ENCODE results near the gene UGT1A6. TPM values are rescaled to one million over a fixed set of nuclear protein-coding genes. Genes with fewer than 3 reads are reported as not detected.

UGT1A6 gene
- total and polyA plus RNA-seq, 12 donors, result not detected

DNA sequence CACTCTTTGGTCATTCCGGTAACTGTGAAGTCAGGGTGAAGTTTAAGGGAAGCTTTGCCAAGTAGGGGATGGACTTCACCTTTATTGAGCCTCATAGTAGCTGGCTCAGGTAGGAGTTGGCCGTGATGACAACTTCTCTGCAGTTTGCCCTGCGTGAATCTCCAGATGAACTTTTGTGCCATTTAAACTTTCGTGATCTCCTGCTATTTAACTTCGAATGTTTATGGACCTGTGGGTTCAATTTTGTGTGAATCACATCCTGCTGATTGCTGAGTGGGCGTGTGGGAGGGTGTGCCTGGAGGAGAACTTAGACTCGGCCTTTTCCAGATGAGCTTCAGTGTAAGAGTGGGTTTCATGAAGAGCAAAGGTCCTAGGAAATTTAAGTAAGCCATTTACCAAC, 71.6 kb downstream of the UGT1A6 start:
- no peak for ATAC-seq
- 61 to 66% methylated on average over 7 of the region's 7 CpGs for WGBS, 2 donors

DNA sequence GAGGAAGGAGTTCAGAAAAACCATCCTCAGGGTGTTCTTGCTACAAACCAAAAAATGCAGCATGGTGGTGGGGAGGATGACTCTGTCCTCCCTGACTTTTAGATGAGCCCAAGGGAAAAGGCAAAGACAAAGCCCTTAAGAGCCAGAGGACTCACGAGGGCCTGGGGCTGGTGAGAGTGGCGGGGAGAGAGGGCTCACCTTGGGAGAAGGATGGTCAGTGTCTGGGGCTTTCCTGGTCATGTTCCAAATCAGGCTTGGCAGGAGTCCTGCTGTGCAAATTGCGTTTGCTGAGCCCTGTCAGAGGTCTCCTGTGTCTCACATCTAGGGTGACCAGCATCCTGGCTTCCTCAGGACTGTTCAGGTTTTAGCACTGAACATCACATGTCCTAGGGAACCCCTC, 72.1 kb downstream of the UGT1A6 start:
- ATAC-seq (no peak), DNase-seq (no peak)
- intact Hi-C loops (cut with DNase I), result no loop called here
- WGBS, 2 donors, result 54 to 58% methylated on average over 3 of the region's 3 CpGs
- no peak for TF ChIP-seq CTCF (IDR thresholded peaks at IDR 0.05)
- H3K27me3 ChIP-seq, result peaks cover 0 to 37% (median 12%) of the 10 kb centered on the region in 7 donors
- H3K36me3 ChIP-seq, result no peaks in the 10 kb centered on the region
- no peaks in the 10 kb centered on the region for H3K9me3 ChIP-seq
- H3K4me3 ChIP-seq, result no peak overlapping the region
- H3K4me1 ChIP-seq, result no peaks in the 10 kb centered on the region
- H3K27ac ChIP-seq, result no peak overlapping the region

More for the DNA sequence above, 71.6 kb downstream of the UGT1A6 start:
- peaks cover 0 to 37% (median 12%) of the 10 kb centered on the region in 7 donors for H3K27me3 ChIP-seq
- intact Hi-C loops (cut with DNase I), result no loop called here
- no peak for TF ChIP-seq CTCF (IDR thresholded peaks at IDR 0.05)
- H3K36me3 ChIP-seq, result no peaks in the 10 kb centered on the region
- no peak overlapping the region for H3K27ac ChIP-seq
- H3K9me3 ChIP-seq, result no peaks in the 10 kb centered on the region
- DNase-seq, result no peak
- no peaks in the 10 kb centered on the region for H3K4me1 ChIP-seq
- H3K4me3 ChIP-seq, result no peak overlapping the region

DNA sequence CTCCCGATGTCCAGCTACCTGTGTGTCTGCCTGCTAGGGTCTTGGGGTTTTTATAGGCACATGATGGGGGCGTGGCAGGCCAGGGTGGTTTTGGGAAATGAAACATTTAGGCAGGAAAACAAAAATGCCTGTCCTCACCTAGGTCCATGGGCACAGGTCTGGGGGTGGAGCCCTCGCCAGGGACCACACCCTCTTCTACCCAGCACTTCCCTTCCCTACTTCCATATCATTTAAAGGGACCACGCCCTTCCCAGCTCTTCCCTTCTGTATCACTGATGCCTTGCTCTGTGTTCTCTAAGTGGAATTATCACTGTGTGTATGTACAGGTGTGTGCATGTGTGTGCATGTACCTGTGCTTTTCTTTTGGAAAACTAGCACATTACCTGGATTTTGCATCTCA, 73.7 kb downstream of the UGT1A6 start:
- ATAC-seq (no peak), DNase-seq (no peak)
- TF ChIP-seq CTCF (IDR thresholded peaks at IDR 0.05), result no peak
- intact Hi-C loops (cut with DNase I), result no loop called here
- 70 to 72% methylated on average over 4 of the region's 4 CpGs for WGBS, 2 donors
- no peaks in the 10 kb centered on the region for H3K9me3 ChIP-seq
- H3K27me3 ChIP-seq, result peaks cover 0 to 37% (median 12%) of the 10 kb centered on the region in 7 donors
- no peaks in the 10 kb centered on the region for H3K4me1 ChIP-seq
- no peak overlapping the region for H3K27ac ChIP-seq
- no peak overlapping the region for H3K4me3 ChIP-seq
- H3K36me3 ChIP-seq, result no peaks in the 10 kb centered on the region

DNA sequence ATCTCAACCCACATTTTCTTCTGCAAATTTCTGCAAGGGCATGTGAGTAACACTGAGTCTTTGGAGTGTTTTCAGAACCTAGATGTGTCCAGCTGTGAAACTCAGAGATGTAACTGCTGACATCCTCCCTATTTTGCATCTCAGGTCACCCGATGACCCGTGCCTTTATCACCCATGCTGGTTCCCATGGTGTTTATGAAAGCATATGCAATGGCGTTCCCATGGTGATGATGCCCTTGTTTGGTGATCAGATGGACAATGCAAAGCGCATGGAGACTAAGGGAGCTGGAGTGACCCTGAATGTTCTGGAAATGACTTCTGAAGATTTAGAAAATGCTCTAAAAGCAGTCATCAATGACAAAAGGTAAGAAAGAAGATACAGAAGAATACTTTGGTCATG, 75.4 kb downstream of the UGT1A6 start:
- Histone ChIP-seq H3K4me3 (no peak overlapping the region), H3K27ac (no peak overlapping the region), H3K27me3 (peaks cover 0 to 39% (median 12%) of the 10 kb centered on the region in 7 donors), H3K36me3 (no peaks in the 10 kb centered on the region), H3K9me3 (no peaks in the 10 kb centered on the region), H3K4me1 (no peaks in the 10 kb centered on the region)
- 70 to 73% methylated on average over 4 of the region's 4 CpGs for WGBS, 2 donors
- TF ChIP-seq CTCF (IDR thresholded peaks at IDR 0.05), result no peak
- ATAC-seq (no peak), DNase-seq (no peak)
- intact Hi-C loops (cut with DNase I), result no loop called here

Measured in heart right ventricle (tissue), 16 donors.